Measurements from ENCODE around the gene DUS1L. TPM values are rescaled to one million over a fixed set of nuclear protein-coding genes. Genes with fewer than 3 reads are reported as not detected.

The DUS1L gene
- total and polyA plus RNA-seq, 2 donors (not counting 1 experiment from before 2014, with no cell fraction given): 109 to 241 TPM

- H3K27me3 Mint-ChIP-seq: no peaks in the 10 kb centered on the region
- H3K27ac Mint-ChIP-seq: no peak overlapping the region
- Histone ChIP-seq H3K27me3 (replicated peaks in 1 of 4; ENCODE audit: control extremely low read depth in 1 of 4, control insufficient read depth in 3 of 4, insufficient read depth in 4 of 4, low read length in 3 of 4) (no peaks in the 10 kb centered on the region), H2AFZ (ENCODE audit: insufficient read depth, low read depth, low read length, poor library complexity, severe bottlenecking) (no peak overlapping the region), H3K36me3 (replicated peaks in 1 of 2; ENCODE audit: control extremely low read depth in 1 of 2, control insufficient read depth in 1 of 2, extremely low read depth in 1 of 2, insufficient read depth in 2 of 2, low read length in 1 of 2) (peaks cover 0 to 5% of the 10 kb centered on the region in 2 experiments), H3K4me1 (ENCODE audit: control insufficient read depth in 2 of 2, insufficient read depth in 2 of 2, low read length in 2 of 2) (no peaks in the 10 kb centered on the region), H3K9ac (ENCODE audit: low read length) (no peak overlapping the region), H3K4me3 (ENCODE audit: control extremely low read depth in 1 of 5, extremely low read depth in 1 of 5, insufficient read depth in 1 of 5, low read depth in 2 of 5, low read length in 4 of 5) (no peak overlapping the region), H3K79me2 (ENCODE audit: control insufficient read depth, insufficient read depth, low read length) (no peaks in the 10 kb centered on the region), H4K20me1 (ENCODE audit: control insufficient read depth, insufficient read depth, low read length, poor library complexity, severe bottlenecking) (no peaks in the 10 kb centered on the region), H3K9me3 (ENCODE audit: control extremely low read depth in 1 of 3, control insufficient read depth in 2 of 3, insufficient read depth in 1 of 3, low read length in 2 of 3) (no peaks in the 10 kb centered on the region), H3K27ac (ENCODE audit: low read length in 2 of 2) (no peak overlapping the region), H3K4me2 (replicated peaks; ENCODE audit: low read depth, low read length, poor library complexity, severe bottlenecking) (no peak overlapping the region)
- H3K9me3 Mint-ChIP-seq (ENCODE audit: insufficient read depth): no peaks in the 10 kb centered on the region
- DNase-seq (no peak), ATAC-seq (ENCODE audit: low read depth) (no peak)
- CTCF ChIA-PET: no interaction called here
- H3K4me1 Mint-ChIP-seq: no peaks in the 10 kb centered on the region
- intact Hi-C loops (cut with micrococcal nuclease): no loop called here
- TF ChIP-seq EZH2 (IDR thresholded peaks at IDR 0.05; ENCODE audit: borderline replicate concordance, insufficient read depth, low read depth, low read length, poor library complexity, severe bottlenecking): no peak
- TF ChIP-seq CTCF (IDR thresholded peaks at IDR 0.05): no peak
- H3K4me3 Mint-ChIP-seq: no peak overlapping the region
- WGBS (ENCODE audit: insufficient coverage): 87% methylated on average over 20 of the region's 20 CpGs
- POLR2A ChIA-PET: no interaction called here
These were observed 53.4 kb downstream of the DUS1L start for GRCh38 chr17:82012261-82012639.

- no peak overlapping the region for H3K4me3 ChIP-seq (ENCODE audit: control extremely low read depth in 1 of 5, extremely low read depth in 1 of 5, insufficient read depth in 1 of 5, low read depth in 2 of 5, low read length in 4 of 5)
- no peaks in the 10 kb centered on the region for H3K4me1 ChIP-seq (ENCODE audit: control insufficient read depth in 2 of 2, insufficient read depth in 2 of 2, low read length in 2 of 2)
- DNase-seq (no peak), ATAC-seq (ENCODE audit: low read depth) (no peak)
- WGBS (ENCODE audit: insufficient coverage): 91% methylated on average over 17 of the region's 19 CpGs
- no peaks in the 10 kb centered on the region for H3K9me3 ChIP-seq (ENCODE audit: control extremely low read depth in 1 of 3, control insufficient read depth in 2 of 3, insufficient read depth in 1 of 3, low read length in 2 of 3)
- H3K79me2 ChIP-seq (ENCODE audit: control insufficient read depth, insufficient read depth, low read length): no peaks in the 10 kb centered on the region
- no peak overlapping the region for H2AFZ ChIP-seq (ENCODE audit: insufficient read depth, low read depth, low read length, poor library complexity, severe bottlenecking)
- Mint-ChIP-seq H3K4me1 (no peaks in the 10 kb centered on the region), H3K27me3 (no peaks in the 10 kb centered on the region), H3K27ac (no peak overlapping the region), H3K9me3 (ENCODE audit: insufficient read depth) (no peaks in the 10 kb centered on the region), H3K4me3 (no peak overlapping the region)
- intact Hi-C loops (cut with micrococcal nuclease): no loop called here
- H3K27ac ChIP-seq (ENCODE audit: low read length in 2 of 2): no peak overlapping the region
- H3K9ac ChIP-seq (ENCODE audit: low read length): no peak overlapping the region
- peaks cover 0 to 5% of the 10 kb centered on the region in 2 experiments for H3K36me3 ChIP-seq (replicated peaks in 1 of 2; ENCODE audit: control extremely low read depth in 1 of 2, control insufficient read depth in 1 of 2, extremely low read depth in 1 of 2, insufficient read depth in 2 of 2, low read length in 1 of 2)
- POLR2A ChIA-PET: no interaction called here
- no peak overlapping the region for H3K4me2 ChIP-seq (replicated peaks; ENCODE audit: low read depth, low read length, poor library complexity, severe bottlenecking)
- H4K20me1 ChIP-seq (ENCODE audit: control insufficient read depth, insufficient read depth, low read length, poor library complexity, severe bottlenecking): no peaks in the 10 kb centered on the region
- H3K27me3 ChIP-seq (replicated peaks in 1 of 4; ENCODE audit: control extremely low read depth in 1 of 4, control insufficient read depth in 3 of 4, insufficient read depth in 4 of 4, low read length in 3 of 4): no peaks in the 10 kb centered on the region
- TF ChIP-seq EZH2 (IDR thresholded peaks at IDR 0.05; ENCODE audit: borderline replicate concordance, insufficient read depth, low read depth, low read length, poor library complexity, severe bottlenecking) (no peak), CTCF (IDR thresholded peaks at IDR 0.05) (no peak)
- CTCF ChIA-PET: no interaction called here
These were observed 53.9 kb downstream of the DUS1L start for GRCh38 chr17:82011617-82012187.
